B cell (primary cell): Measurements from ENCODE around the gene SPIB. TPM values are rescaled to one million over a fixed set of nuclear protein-coding genes. Genes with fewer than 3 reads are reported as not detected.

ENCODE experiments used
- polyA plus RNA-seq: library from polyadenylated mRNA; depleted of rRNA; stranded (reverse); fragments of >200 nt; gene quantifications from 2 replicates; pipeline ENCODE4 v1.2.3, GENCODE V29; 2012
- total RNA-seq, 2 donors: library from RNA; stranded (reverse); fragments of 120-200 nt in 1 of 2; gene quantifications; 1 replicate in 1 of 2; 2 replicates in 1 of 2; pipeline versions ENCODE4 v1.2.3 to v1.2.4, GENCODE V29; 2013 to 2022

The SPIB gene
- total and polyA plus RNA-seq, 2 donors (not counting 1 experiment from before 2014, with no cell fraction given), result 183 to 205 TPM

Other genes starting within 250 kb of the SPIB start
- gene MYH14, start 215.3 kb upstream of the SPIB start, total RNA-seq, result not detected in 2 replicates
- gene MYH14, start 215.3 kb upstream of the SPIB start, polyA plus RNA-seq, result not detected in 2 replicates
- gene KCNC3, start 89.6 kb upstream of the SPIB start, total RNA-seq, result 23.0 and 24.4 TPM in 2 replicates
- gene KCNC3, start 89.6 kb upstream of the SPIB start, polyA plus RNA-seq, result 7.5 and 12.3 TPM in 2 replicates
- 3.5 and 4.7 TPM in 2 replicates for gene NAPSA, start 53.3 kb upstream of the SPIB start, total RNA-seq
- 3.7 and 4.0 TPM in 2 replicates for gene NAPSA, start 53.3 kb upstream of the SPIB start, polyA plus RNA-seq
- 116 and 118 TPM in 2 replicates for gene NR1H2, start 42.5 kb upstream of the SPIB start, total RNA-seq
- 164 and 359 TPM in 2 replicates for gene NR1H2, start 42.5 kb upstream of the SPIB start, polyA plus RNA-seq
- 43.6 and 52.4 TPM in 2 replicates for gene POLD1, start 34.6 kb upstream of the SPIB start, total RNA-seq
- 62.3 and 65.2 TPM in 2 replicates for gene POLD1, start 34.6 kb upstream of the SPIB start, polyA plus RNA-seq
- 1.1 and 1.3 TPM in 2 replicates for gene MYBPC2, start 14.0 kb downstream of the SPIB start, total RNA-seq
- 1.7 and 2.2 TPM in 2 replicates for gene MYBPC2, start 14.0 kb downstream of the SPIB start, polyA plus RNA-seq
- gene EMC10, start 57.6 kb downstream of the SPIB start, total RNA-seq, result 81.1 and 88.1 TPM in 2 replicates
- gene EMC10, start 57.6 kb downstream of the SPIB start, polyA plus RNA-seq, result 51.1 and 54.4 TPM in 2 replicates
- 0.34 and 0.58 TPM in 2 replicates for gene GARIN5A, start 57.9 kb downstream of the SPIB start, total RNA-seq
- 0.22 and 0.37 TPM in 2 replicates for gene GARIN5A, start 57.9 kb downstream of the SPIB start, polyA plus RNA-seq
- 32.8 TPM in 2 replicates for gene JOSD2, start 92.3 kb downstream of the SPIB start, total RNA-seq
- 23.9 and 25.0 TPM in 2 replicates for gene JOSD2, start 92.3 kb downstream of the SPIB start, polyA plus RNA-seq
- not detected in 2 replicates for gene ASPDH, start 95.0 kb downstream of the SPIB start, total RNA-seq
- not detected in 2 replicates for gene ASPDH, start 95.0 kb downstream of the SPIB start, polyA plus RNA-seq
- gene LRRC4B, start 149.5 kb downstream of the SPIB start, total RNA-seq, result not detected in 2 replicates
- 0.03 TPM in 1 of 2 replicates, not detected in the other for gene LRRC4B, start 149.5 kb downstream of the SPIB start, polyA plus RNA-seq
- gene SYT3, start 220.9 kb downstream of the SPIB start, total RNA-seq, result 0.17 and 0.39 TPM in 2 replicates
- gene SYT3, start 220.9 kb downstream of the SPIB start, polyA plus RNA-seq, result 0.09 TPM in 1 of 2 replicates, not detected in the other
- not detected in 2 replicates for gene C19orf81, start 230.5 kb downstream of the SPIB start, total RNA-seq
- gene C19orf81, start 230.5 kb downstream of the SPIB start, polyA plus RNA-seq, result 0.37 TPM in 1 of 2 replicates, not detected in the other